Activated CD4-positive, alpha-beta T cell treated with anti-CD3 and anti-CD28 coated beads for 24 hours (primary cell): Measurements from ENCODE around the gene MAJIN.

Source experiments
- DNase-seq, 2 donors: peaks; one replicate each; pipeline ENCODE4 v3.0.0-alpha.2; 2020; ENCODE audit warnings: low read depth in 2 of 2

MAJIN gene

GRCh38 chr11:64911689-64912088, 60.2 kb downstream of the MAJIN start:
- no peak for DNase-seq

- DNase-seq, result no peak
These were observed 60.8 kb downstream of the MAJIN start for GRCh38 chr11:64911142-64911541.

GRCh38 chr11:64910451-64911093, 61.3 kb downstream of the MAJIN start:
- DNase-seq, result no peak

GRCh38 chr11:64909653-64910343, 62.1 kb downstream of the MAJIN start:
- no peak for DNase-seq

- no peak for DNase-seq
These were observed 63.1 kb downstream of the MAJIN start for GRCh38 chr11:64908766-64909165.

- DNase-seq, result no peak
These were observed 65.6 kb downstream of the MAJIN start for GRCh38 chr11:64906314-64906635.

- no peak for DNase-seq
These were observed 66.2 kb downstream of the MAJIN start for GRCh38 chr11:64905516-64906313.

- no peak for DNase-seq
These were observed 68.5 kb downstream of the MAJIN start for GRCh38 chr11:64903291-64903833.

DNA sequence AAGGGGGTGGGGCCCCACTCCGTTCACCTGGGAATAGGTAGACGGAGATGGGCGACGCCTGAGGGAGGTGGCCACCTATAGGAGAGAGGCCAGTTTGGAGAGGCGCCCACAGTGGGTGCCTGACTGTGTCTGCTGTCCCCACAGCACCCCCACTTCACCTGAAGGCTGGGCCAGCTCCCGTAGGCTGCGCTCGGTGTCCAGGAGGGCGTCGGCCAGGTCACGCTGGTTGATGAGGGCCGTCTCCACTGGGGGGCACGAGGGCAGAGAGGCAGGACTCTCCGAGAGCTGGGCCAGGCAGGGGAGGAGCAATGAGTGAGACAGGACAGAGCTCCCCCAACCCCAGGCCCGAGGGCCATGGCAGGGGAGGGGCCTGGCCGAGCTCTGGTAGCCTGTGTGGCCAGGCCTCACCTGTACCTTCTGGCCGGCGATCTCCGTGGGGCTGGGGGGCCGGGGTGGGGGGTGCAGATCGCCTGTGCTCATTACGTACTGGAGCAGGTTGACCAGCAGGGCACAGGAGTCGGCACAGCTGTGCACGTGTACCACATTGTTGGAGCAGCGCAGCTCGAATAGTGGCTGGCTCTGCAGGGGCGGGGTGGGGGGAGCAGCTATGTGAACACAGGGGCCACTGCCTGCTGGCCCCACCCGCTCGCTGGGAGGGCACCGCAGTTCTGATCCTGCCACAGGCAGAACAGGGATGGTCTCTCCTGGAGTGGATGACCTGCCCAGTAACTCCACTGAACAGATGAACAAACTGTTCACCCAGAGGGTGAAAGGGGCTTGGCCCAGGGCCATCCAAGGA, 69.6 kb downstream of the MAJIN start:
- no peak for DNase-seq

DNA sequence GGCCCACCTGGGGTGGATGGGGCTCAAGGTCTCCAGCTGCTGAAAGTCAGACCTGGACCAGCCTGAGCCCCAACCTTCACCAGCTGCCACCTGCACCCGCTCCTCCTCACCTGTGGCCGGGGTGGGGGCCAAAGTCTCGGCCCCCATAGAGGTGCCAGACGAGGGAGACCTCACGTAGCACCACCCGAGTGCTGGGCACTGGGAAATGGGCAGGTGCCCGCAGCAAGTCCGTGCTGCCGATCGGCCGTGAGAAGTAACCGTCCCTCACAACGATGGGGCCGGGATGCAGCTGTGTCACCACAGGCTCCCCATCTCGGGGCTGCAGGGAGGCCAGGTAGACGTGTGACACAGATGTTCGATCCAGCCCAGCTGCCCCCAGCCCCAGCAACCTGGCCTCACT, 71.1 kb downstream of the MAJIN start:
- no peak for DNase-seq

- peak; percentile 34 to 50 for DNase-seq
These were observed 71.6 kb downstream of the MAJIN start for GRCh38 chr11:64900263-64900678.

GRCh38 chr11:64898541-64898940, 73.4 kb downstream of the MAJIN start:
- no peak for DNase-seq

- DNase-seq, result no peak
These were observed 73.8 kb downstream of the MAJIN start for GRCh38 chr11:64898076-64898445.

DNA sequence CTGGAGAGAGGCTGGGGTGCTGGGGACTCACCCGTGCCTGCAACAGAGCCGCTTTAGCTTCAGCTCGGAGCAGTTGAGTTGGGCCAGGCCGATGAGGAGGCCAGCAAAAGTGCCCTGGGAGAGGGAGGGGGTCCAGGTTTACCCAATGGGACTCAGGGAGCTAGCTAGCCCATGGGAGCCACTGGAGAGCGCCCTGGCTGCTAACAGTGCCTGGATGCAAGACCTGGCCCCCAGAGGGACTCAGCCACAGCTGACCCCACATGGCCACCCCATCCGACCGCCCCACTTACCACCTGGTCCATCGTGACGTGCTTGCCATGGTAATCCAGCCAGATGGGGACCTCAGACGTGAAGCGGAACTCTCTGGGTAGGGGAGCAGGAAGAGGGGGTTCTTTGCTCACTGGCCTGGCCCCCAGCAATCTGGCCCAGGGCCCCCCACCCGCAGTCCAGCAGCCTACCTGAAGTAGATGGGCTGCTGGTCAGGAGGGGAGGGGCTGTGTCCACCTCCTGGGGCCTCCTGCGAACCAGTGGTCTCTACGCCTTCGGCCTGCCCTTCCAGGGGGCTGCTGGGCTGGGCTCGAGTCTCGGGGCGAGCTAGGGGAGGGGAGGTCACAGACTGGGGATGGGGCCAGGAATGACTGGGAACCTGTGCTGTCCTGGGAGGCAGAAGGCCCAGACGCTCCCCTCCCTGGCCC, 74.4 kb downstream of the MAJIN start:
- no peak for DNase-seq

GRCh38 chr11:64896448-64897022, 75.4 kb downstream of the MAJIN start:
- DNase-seq, result no peak

- DNase-seq, result no peak
These were observed 77.0 kb downstream of the MAJIN start for GRCh38 chr11:64894812-64895452.

- DNase-seq, result peak; percentile 92 to 96
These were observed 77.7 kb downstream of the MAJIN start for GRCh38 chr11:64894070-64894811.

- no peak for DNase-seq
These were observed 78.5 kb downstream of the MAJIN start for GRCh38 chr11:64893194-64894069.

DNA sequence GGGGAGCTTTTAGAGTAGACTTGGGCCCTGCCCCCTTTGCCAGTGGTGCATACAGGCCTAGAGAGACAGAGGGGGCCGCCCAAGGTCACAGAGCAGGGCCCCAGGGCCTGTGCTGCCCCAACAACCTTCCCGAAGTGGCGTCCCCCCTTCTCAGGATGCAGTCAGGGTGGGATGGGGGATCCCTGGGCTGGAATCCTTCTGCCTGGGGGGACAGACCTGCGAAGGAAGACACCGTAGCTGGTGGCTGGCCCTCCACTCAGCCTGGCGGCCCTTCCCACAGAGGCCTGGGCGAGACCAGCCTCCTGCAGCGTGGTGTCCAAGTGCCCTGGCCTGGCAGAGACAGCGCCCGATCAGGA, 79.1 kb downstream of the MAJIN start:
- DNase-seq, result no peak
